T-cell (primary cell): ENCODE results near the gene PTGES2. TPM values are rescaled to one million over a fixed set of nuclear protein-coding genes. Genes with fewer than 3 reads are reported as not detected.
A peak's percentile ranks its signal among the peaks of the same experiment; 100 is the strongest.

Source experiments
- ATAC-seq, 4 experiments: fragments of 200-7000 bp in 3 of 4; fragments of 150-1000 bp in 1 of 4; cut with Tn5 transposase; replicated peaks in 1 of 4; 1 replicate in 3 of 4; 2 replicates in 1 of 4; pipeline ENCODE4 v1.10.0; 2021; ENCODE audit warnings: moderate library complexity in 3 of 4, mild to moderate bottlenecking in 2 of 4, moderate number of reproducible peaks in 1 of 4
- CTCF ChIA-PET, 2 donors: fragments of 300-600 bp; sonication (Branson Sonifier 250); formaldehyde crosslinking; loops; one replicate each; lab custom pipeline; 2022; ENCODE audit warnings: antibody characterized with exemption in 2 of 2; lab: Charles Lee
- POLR2A ChIA-PET, 2 donors: fragments of 300-600 bp; sonication (Branson Sonifier 250); formaldehyde crosslinking; loops; one replicate each; lab custom pipeline; 2022; ENCODE audit warnings: antibody characterized with exemption in 2 of 2; lab: Charles Lee
- DNase-seq, 35 experiments: peaks; one replicate each; pipeline versions ENCODE4 v3.0.0 to v3.0.0-alpha.2; 2013 to 2023
- H3K27ac ChIP-seq: one replicate; pipeline ENCODE4 v1.5.1; 2013; ENCODE audit warnings: low read length
- H3K27me3 ChIP-seq, 2 experiments: replicated peaks in 1 of 2; 1 replicate in 1 of 2; 2 replicates in 1 of 2; pipeline versions ENCODE4 v1.6.1 to v1.7.0; 2013; ENCODE audit warnings: low read length in 1 of 2, mixed read lengths in 1 of 2; ENCODE audit not compliant: control insufficient read depth in 2 of 2, insufficient read depth in 2 of 2; ENCODE audit errors: extremely low read depth in 1 of 2
- H3K36me3 ChIP-seq, 2 donors: 1 replicate in 1 of 2; 2 replicates in 1 of 2; pipeline versions ENCODE4 v1.6.1 to v1.7.0; 2013; ENCODE audit warnings: low read length in 1 of 2; ENCODE audit not compliant: control insufficient read depth in 2 of 2, insufficient read depth in 1 of 2; ENCODE audit errors: extremely low read depth in 1 of 2
- H3K4me1 ChIP-seq, 2 experiments: 1 replicate in 1 of 2; 2 replicates in 1 of 2; pipeline versions ENCODE4 v1.6.1 to v1.7.0; 2013; ENCODE audit warnings: low read length in 2 of 2, mixed read lengths in 1 of 2; ENCODE audit not compliant: insufficient read depth in 2 of 2, control insufficient read depth in 1 of 2; ENCODE audit errors: extremely low read depth in 1 of 2
- H3K4me3 ChIP-seq, 2 donors: 1 replicate in 1 of 2; 2 replicates in 1 of 2; pipeline versions ENCODE4 v1.5.1 to v1.7.0; 2013; ENCODE audit warnings: mild to moderate bottlenecking in 2 of 2, low read length in 1 of 2, moderate library complexity in 1 of 2; ENCODE audit not compliant: control insufficient read depth in 1 of 2; ENCODE audit errors: extremely low read depth in 1 of 2
- H3K9me3 ChIP-seq: 2 replicates; pipeline ENCODE4 v1.7.0; 2013
- H3K27ac Mint-ChIP-seq, 2 donors: one replicate each; pipeline ENCODE4 v1.8.0; 2020 to 2021; ENCODE audit warnings: mild to moderate bottlenecking in 2 of 2, mixed read lengths in 2 of 2
- H3K27me3 Mint-ChIP-seq, 2 donors: one replicate each; pipeline ENCODE4 v1.8.0; 2021 to 2022; ENCODE audit warnings: mixed read lengths in 2 of 2
- H3K36me3 Mint-ChIP-seq: one replicate; pipeline ENCODE4 v1.8.0; 2021; ENCODE audit warnings: mixed read lengths
- H3K4me1 Mint-ChIP-seq, 3 donors: one replicate each; pipeline ENCODE4 v1.8.0; 2020 to 2022; ENCODE audit warnings: mixed read lengths in 3 of 3, mild to moderate bottlenecking in 1 of 3
- H3K4me3 Mint-ChIP-seq, 3 donors: one replicate each; pipeline ENCODE4 v1.8.0; 2020 to 2022; ENCODE audit warnings: mild to moderate bottlenecking in 3 of 3, mixed read lengths in 3 of 3, moderate library complexity in 3 of 3
- H3K9me3 Mint-ChIP-seq, 3 donors: one replicate each; pipeline ENCODE4 v1.8.0; 2020 to 2022; ENCODE audit warnings: mixed read lengths in 3 of 3
- WGBS: methylation state at CpG from one replicate; pipeline ENCODE4 v1.1.5; 2013; ENCODE audit warnings: missing lambda C conversion rate; ENCODE audit not compliant: insufficient coverage; 5-methylcytosine and 5-hydroxymethylcytosine counted together
- total RNA-seq, 35 experiments: library from RNA in 6 of 35; stranded (reverse) in 6 of 35; fragments of 120-200 nt in 1 of 35; gene quantifications; one replicate each; pipeline versions ENCODE4 v1.2.1 to v1.2.4 and lab custom pipeline; 2013 to 2026

Gene PTGES2
- total RNA-seq, 5 donors from 2014 or later (not counting 1 experiment from before 2014, with no cell fraction given) = 60.2 to 91.7 (median 79.2) TPM

DNA sequence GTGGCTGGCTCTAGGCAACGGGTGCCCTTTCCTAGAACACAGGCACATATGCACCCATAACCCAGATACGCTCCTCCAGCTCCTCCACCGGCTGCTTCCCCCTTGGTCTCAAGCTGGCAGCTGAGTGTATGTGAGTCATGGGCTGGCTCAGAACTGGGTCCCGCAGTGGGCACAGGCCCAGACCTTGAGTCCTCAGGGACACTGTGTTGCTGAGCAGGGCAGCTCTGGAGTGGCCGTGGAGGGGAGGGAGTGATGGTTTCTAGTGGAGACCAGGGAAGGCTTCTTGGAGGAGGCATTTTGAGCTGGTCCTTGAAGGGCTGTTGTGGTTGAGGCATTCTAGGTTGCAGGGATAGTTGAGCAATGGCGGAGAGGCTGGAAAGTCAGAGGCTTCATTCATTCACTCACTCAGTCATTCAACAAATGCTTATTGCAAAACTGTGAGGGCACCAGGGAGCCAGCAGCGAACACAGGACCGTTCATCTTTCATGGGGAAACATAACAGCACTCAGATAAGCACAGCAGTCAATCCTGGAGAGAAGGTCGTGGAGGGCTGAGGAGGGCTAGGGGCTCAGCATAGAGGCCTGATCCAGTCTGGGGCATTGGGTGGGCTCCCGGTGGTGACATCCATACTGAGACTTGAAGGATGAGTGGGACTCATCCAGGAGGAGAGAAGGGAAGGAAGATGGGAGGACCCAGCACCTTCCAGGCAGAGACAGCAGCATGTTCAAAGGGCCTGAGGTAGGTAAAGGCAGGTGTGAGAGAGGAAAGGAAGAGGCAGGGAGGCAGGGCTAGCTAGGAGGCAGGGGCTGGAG lies 34.9 kb upstream of the PTGES2 start:
- ChIA-PET POLR2A (interaction anchor here in 1 of 2 donors (0.7 kb wide), 1 partner anchor 67 kb away, joined by 5 read pairs; no protein-coding TSS in a partner anchor), CTCF (no interaction called here)
- Mint-ChIP-seq H3K27ac (peak overlapping the region; percentile 48 to 58), H3K9me3 (no peaks in the 10 kb centered on the region), H3K27me3 (no peaks in the 10 kb centered on the region), H3K4me1 (peaks cover 23 to 25% (median 24%) of the 10 kb centered on the region in 3 donors), H3K4me3 (peak overlapping the region; percentile 1 to 86 (median 85)), H3K36me3 (peaks cover 21% of the 10 kb centered on the region)
- Histone ChIP-seq H3K27me3 (no peaks in the 10 kb centered on the region), H3K27ac (no peak overlapping the region), H3K36me3 (peaks cover 15 to 36% of the 10 kb centered on the region in 2 donors), H3K4me3 (no peak overlapping the region), H3K4me1 (peaks cover 2 to 21% of the 10 kb centered on the region in 2 experiments), H3K9me3 (no peaks in the 10 kb centered on the region)
- no peak for DNase-seq
- 94% methylated on average over 5 of the region's 10 CpGs for WGBS
- ATAC-seq = no peak

DNA sequence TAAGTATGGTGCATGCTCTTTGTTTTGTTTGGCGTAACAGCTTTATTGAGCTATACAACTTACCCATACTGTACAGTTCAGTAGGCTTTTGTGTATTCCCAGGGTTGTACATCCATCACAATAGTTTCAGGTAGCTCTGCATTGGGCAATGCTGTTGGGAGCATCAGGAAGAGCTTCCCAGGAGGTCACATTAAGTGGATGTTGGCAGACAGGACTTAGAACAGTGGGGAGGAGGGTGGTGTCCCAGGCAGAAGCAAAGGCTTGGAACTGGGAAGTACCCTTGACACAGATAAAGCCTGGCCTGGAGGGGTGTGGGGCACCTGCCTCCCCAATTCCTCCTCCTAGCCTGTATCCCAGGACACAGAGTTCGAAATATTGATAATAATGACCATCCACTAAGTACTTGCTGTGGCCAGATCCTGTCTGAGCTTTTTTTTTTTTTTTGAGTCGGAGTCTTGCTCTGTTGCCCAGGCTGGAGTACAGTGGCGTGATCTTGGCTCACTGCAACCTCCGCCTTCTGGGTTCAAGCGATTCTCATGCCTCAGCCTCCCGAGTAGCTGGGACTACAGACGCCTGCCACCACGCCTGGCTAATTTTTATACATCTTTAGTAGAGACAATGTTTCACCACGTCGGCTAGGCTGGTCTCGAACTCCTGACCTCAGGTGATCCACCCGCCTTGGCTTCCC lies 33.8 kb upstream of the PTGES2 start:
- DNase-seq = no peak
- Mint-ChIP-seq H3K36me3 (peaks cover 13% of the 10 kb centered on the region), H3K4me3 (peak overlapping the region; percentile 76 to 86 (median 85)), H3K27me3 (no peaks in the 10 kb centered on the region), H3K9me3 (no peaks in the 10 kb centered on the region), H3K4me1 (peaks cover 23 to 25% (median 24%) of the 10 kb centered on the region in 3 donors), H3K27ac (peak overlapping the region; percentile 36 to 66)
- ChIA-PET CTCF (interaction anchor here in 1 of 2 donors (0.6 kb wide), 3 partner anchors 48 to 722 kb away, joined by 3 read pairs; no protein-coding TSS in a partner anchor), POLR2A (interaction anchor here in 1 of 2 donors (0.7 kb wide), 1 partner anchor 68 kb away, joined by 5 read pairs; no protein-coding TSS in a partner anchor)
- WGBS = 93% methylated on average over 10 of the region's 13 CpGs
- Histone ChIP-seq H3K27ac (no peak overlapping the region), H3K9me3 (no peaks in the 10 kb centered on the region), H3K27me3 (no peaks in the 10 kb centered on the region), H3K36me3 (peaks cover 7 to 25% of the 10 kb centered on the region in 2 donors), H3K4me3 (no peak overlapping the region), H3K4me1 (peaks cover 2 to 21% of the 10 kb centered on the region in 2 experiments)
- ATAC-seq = no peak

DNA sequence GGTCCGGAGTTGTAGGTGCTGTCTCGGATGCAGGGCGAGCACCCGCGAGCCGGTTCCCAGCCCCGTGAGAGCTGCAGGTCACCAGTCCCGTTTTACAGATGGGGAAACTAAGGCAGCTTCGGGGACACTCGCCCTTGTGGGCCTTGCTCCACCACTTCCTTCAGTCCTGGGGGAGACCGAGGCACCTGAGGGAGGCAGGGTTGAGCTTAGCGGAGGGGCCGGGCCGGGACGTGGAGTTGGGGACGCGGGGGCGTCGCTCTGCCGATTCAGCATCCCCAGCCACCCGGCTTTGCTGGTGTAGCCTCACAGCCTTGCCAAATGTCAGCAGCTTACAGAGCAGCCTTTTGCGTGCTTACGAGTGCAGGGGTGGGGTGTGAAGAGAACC lies 33.1 kb upstream of the PTGES2 start:
- H3K9me3 ChIP-seq = no peaks in the 10 kb centered on the region
- Mint-ChIP-seq H3K4me1 (peaks cover 23 to 25% (median 24%) of the 10 kb centered on the region in 3 donors), H3K4me3 (peak overlapping the region; percentile 76 to 86 (median 85)), H3K36me3 (peaks cover 13% of the 10 kb centered on the region), H3K9me3 (no peaks in the 10 kb centered on the region), H3K27ac (peak overlapping the region; percentile 36 to 66), H3K27me3 (no peaks in the 10 kb centered on the region)
- peaks cover 7 to 19% of the 10 kb centered on the region in 2 donors for H3K36me3 ChIP-seq
- peak overlapping the region; percentile 54 for H3K27ac ChIP-seq
- ChIA-PET CTCF (interaction anchor here in 1 of 2 donors (0.5 to 1.7 kb wide), 7 partner anchors 29 to 721 kb away, joined by 3 to 8 read pairs (median 4); partner anchors contain the start of genes CIZ1 and PTGES2), POLR2A (interaction anchor here in 1 of 2 donors (0.8 kb wide), 1 partner anchor 709 kb away, joined by 3 read pairs; the partner anchor contains the start of genes LRSAM1 and RPL12)
- H3K4me3 ChIP-seq = peak overlapping the region; percentile 58 to 74
- DNase-seq = peak in 22 of 35 experiments; percentile 4 to 53 (median 20)
- 0% methylated on average over 17 of the region's 23 CpGs for WGBS
- no peaks in the 10 kb centered on the region for H3K27me3 ChIP-seq
- peaks cover 2 to 21% of the 10 kb centered on the region in 2 experiments for H3K4me1 ChIP-seq
- ATAC-seq = peak in 2 of 4 experiments; percentile 16 to 21

DNA sequence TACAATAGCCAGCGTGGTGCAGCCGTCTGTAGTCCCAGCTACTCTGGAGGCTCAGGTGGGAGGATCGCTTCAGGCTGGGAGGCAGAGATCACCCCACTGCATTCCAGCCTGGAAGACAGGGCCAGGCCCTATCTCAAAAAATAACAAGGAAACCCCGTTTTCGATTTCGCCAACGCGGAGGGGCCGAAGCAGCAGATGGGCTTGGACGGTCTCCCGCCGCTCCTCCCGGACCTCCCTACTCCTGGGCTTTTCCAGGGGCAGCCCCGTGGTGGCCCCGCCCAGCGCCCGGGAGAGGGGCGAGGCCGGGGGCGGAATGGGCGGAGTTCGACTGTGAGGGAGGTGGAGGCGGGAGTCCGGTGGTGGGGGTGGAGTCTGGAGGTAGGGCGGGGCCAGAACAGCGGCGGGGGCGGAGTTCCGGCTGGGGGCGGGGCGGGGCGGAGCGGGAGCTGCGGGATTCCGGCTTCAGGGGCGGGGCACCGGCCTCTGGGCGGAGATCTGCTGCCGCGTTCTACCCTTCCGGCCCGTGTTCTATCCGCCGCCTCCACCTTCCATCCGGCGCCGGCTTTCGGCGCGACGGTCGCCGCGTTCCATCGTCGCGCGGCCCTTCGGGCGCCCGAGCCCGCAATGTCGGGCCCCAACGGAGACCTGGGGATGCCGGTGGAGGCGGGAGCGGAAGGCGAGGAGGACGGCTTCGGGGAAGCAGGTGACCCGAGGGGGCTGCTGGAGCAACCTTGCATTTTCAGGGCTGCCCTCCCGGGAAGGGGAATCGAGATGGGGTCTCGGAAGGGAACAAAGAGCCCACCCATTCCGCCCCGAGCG lies 32.5 kb upstream of the PTGES2 start, which contains the start of gene BBLN:
Gene BBLN, plus strand, starts transcription at position 482 of the 819 bp plus-strand sequence. Its CDS starts 143 bp downstream, at position 625.
- H3K9me3 ChIP-seq = no peaks in the 10 kb centered on the region
- H3K4me3 Mint-ChIP-seq = peak within 1 kb of the TSS; percentile 76 to 86 (median 85)
- H3K27me3 Mint-ChIP-seq = no peaks in the 10 kb centered on the region
- POLR2A ChIA-PET = interaction anchor here (0.6 to 0.8 kb wide), 5 partner anchors 29 to 709 kb away, joined by 3 to 5 read pairs (median 3); partner anchors contain the start of genes LRSAM1 (in 1 of the 2) and RPL12 (in 1 of the 2)
- H3K4me1 Mint-ChIP-seq = peaks cover 23 to 25% (median 24%) of the 10 kb centered on the region in 3 donors
- peaks cover 2 to 21% of the 10 kb centered on the region in 2 experiments for H3K4me1 ChIP-seq
- no peaks in the 10 kb centered on the region for H3K27me3 ChIP-seq
- H3K27ac Mint-ChIP-seq = peak within 1 kb of the TSS; percentile 93 to 94
- DNase-seq (peak; percentile 78 to 94 (median 89)), ATAC-seq (peak; percentile 85 to 87 (median 86))
- H3K27ac ChIP-seq = peak within 1 kb of the TSS; percentile 81
- CTCF ChIA-PET = interaction anchor here in 1 of 2 donors (0.5 to 1.7 kb wide), 5 partner anchors 30 to 284 kb away, joined by 3 to 8 read pairs (median 5); partner anchors contain the start of genes CIZ1 and PTGES2
- H3K4me3 ChIP-seq = peak within 1 kb of the TSS; percentile 58 to 74
- peaks cover 13% of the 10 kb centered on the region for H3K36me3 Mint-ChIP-seq
- H3K36me3 ChIP-seq = peaks cover 4 to 19% of the 10 kb centered on the region in 2 donors
- WGBS = under 1% methylated on average over 57 of the region's 77 CpGs
- no peaks in the 10 kb centered on the region for H3K9me3 Mint-ChIP-seq

GRCh38 chr9:128159522-128159783 lies 31.9 kb upstream of the PTGES2 start:
- Histone ChIP-seq H3K27ac (peak overlapping the region; percentile 81), H3K4me1 (peaks cover 2 to 21% of the 10 kb centered on the region in 2 experiments), H3K4me3 (peak overlapping the region; percentile 54 to 74), H3K27me3 (no peaks in the 10 kb centered on the region), H3K36me3 (peaks cover under 1 to 16% of the 10 kb centered on the region in 2 donors), H3K9me3 (no peaks in the 10 kb centered on the region)
- DNase-seq = peak in 34 of 35 experiments; percentile 30 to 81 (median 50)
- peak overlapping the region; percentile 93 to 94 for H3K27ac Mint-ChIP-seq
- ATAC-seq = peak; percentile 39 to 60 (median 56)
- H3K4me1 Mint-ChIP-seq = peaks cover 23 to 25% (median 24%) of the 10 kb centered on the region in 3 donors
- no peaks in the 10 kb centered on the region for H3K9me3 Mint-ChIP-seq
- ChIA-PET CTCF (interaction anchor here in 1 of 2 donors (1.5 to 1.7 kb wide), 2 partner anchors 31 to 32 kb away, joined by 6 to 8 read pairs; partner anchors contain the start of genes CIZ1 and PTGES2), POLR2A (interaction anchor here (0.6 to 0.8 kb wide), 5 partner anchors 28 to 539 kb away, joined by 3 to 6 read pairs (median 3); no protein-coding TSS in a partner anchor)
- 24% methylated on average over 7 of the region's 11 CpGs for WGBS
- peak overlapping the region; percentile 76 to 86 (median 85) for H3K4me3 Mint-ChIP-seq
- H3K27me3 Mint-ChIP-seq = no peaks in the 10 kb centered on the region
- peaks cover 11% of the 10 kb centered on the region for H3K36me3 Mint-ChIP-seq
